ENCODE measurements around the gene GPC5.

Gene GPC5

DNA sequence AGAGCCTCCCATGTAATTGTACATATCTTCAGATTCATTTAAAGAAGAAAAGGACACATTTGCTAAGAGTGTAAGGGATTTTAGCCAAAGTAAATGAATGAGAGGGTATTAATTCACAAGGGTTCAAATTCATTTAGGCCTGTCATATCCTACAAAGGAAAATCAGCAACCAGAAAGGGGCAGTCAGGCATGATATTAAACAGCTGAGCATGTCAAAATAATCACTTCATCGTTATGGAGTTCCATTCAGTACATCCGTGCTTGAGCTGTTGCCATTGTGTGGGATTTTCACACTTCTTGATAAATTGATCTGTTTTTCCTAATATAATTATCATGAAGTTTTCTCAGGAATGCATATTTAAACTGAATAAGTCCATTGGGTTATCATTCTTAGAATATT is 567.1 kb downstream of the GPC5 start:
- Histone ChIP-seq H3K27ac (no peak overlapping the region), H3K4me3 (no peak overlapping the region)
- TF ChIP-seq, protein P1, sequence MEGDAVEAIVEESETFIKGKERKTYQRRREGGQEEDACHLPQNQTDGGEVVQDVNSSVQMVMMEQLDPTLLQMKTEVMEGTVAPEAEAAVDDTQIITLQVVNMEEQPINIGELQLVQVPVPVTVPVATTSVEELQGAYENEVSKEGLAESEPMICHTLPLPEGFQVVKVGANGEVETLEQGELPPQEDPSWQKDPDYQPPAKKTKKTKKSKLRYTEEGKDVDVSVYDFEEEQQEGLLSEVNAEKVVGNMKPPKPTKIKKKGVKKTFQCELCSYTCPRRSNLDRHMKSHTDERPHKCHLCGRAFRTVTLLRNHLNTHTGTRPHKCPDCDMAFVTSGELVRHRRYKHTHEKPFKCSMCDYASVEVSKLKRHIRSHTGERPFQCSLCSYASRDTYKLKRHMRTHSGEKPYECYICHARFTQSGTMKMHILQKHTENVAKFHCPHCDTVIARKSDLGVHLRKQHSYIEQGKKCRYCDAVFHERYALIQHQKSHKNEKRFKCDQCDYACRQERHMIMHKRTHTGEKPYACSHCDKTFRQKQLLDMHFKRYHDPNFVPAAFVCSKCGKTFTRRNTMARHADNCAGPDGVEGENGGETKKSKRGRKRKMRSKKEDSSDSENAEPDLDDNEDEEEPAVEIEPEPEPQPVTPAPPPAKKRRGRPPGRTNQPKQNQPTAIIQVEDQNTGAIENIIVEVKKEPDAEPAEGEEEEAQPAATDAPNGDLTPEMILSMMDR (IDR thresholded peaks at IDR 0.05): no peak
- no peak for DNase-seq (ENCODE audit: low spot score)

DNA sequence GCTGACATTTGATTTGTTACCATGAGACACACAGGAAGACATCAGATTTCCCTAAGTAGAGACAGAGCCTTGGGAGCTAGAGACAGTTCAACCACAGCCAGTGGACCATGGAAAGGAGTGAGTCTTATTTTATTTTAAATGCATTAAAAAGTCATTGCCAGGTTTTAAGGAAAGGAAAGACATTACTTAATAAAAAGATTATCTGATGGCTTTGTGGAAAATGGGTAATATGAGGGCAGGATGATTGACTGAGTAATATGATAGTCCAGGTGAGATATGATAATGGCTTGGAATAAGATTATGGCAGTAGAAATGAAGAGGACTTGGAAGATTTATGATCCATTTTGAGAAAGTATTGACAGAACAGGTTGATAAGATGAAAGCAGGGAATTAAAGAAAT is 580.1 kb downstream of the GPC5 start:
- TF ChIP-seq, protein P1 (IDR thresholded peaks at IDR 0.05): no peak
- Histone ChIP-seq H3K27ac (no peak overlapping the region), H3K4me3 (no peak overlapping the region)
- no peak for DNase-seq (ENCODE audit: low spot score)

DNA sequence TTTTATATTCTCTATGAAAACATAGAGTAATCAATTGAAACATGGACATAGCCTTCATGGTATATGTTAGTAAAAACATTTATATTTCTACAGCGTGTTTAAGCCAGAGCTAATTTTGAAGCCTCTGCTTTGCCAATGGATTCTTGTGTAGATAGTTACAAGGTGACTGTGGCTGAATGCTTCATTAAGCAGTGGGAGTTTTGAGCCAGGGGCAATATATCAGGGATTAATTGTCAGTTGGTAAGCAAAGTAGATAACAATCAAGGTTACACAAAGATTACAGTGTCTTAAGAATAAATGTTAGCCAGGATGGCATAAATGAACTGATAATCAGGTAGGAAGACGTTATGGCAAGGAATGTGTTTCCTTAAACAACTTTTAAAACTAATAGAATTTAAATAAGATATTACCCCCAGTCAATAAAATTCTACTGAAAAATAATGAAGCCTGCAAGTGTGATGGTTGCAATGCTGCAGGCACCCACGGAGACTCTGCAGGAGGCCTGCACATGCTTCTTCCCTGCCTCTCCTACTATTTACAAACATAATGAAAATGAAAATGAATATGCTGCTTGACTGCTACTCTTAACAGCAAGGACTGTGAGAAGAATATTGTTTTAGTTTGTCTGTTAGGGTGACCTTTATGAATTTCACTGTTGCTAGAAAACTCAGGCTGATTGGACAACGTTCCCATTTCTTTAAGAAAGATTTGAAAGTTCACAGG is 588.5 kb downstream of the GPC5 start:
- no peak overlapping the region for H3K4me3 ChIP-seq
- TF ChIP-seq, protein P1 (IDR thresholded peaks at IDR 0.05): no peak
- H3K27ac ChIP-seq: no peak overlapping the region
- DNase-seq (ENCODE audit: low spot score): no peak

DNA sequence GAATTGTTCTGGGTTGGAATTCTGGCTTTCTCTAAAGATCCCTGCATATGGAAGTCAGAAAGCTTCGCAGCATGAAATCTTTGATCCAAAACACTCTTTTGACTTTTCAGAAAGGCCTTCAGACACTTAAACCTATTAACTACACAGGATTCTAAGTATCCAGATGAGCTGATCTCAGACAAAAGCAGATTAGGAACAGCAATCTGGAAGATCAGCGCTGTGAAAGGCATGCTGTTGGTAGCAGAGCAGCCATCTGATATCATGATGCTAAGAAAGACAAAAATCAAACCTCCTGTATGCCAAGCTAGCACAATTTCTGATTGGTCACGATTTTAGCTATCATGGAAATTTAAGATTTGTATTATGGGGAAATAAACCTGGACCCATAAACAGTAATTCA is 589.9 kb downstream of the GPC5 start:
- no peak overlapping the region for H3K4me3 ChIP-seq
- H3K27ac ChIP-seq: no peak overlapping the region
- no peak for DNase-seq (ENCODE audit: low spot score)
- TF ChIP-seq, protein P1 (IDR thresholded peaks at IDR 0.05): no peak

DNA sequence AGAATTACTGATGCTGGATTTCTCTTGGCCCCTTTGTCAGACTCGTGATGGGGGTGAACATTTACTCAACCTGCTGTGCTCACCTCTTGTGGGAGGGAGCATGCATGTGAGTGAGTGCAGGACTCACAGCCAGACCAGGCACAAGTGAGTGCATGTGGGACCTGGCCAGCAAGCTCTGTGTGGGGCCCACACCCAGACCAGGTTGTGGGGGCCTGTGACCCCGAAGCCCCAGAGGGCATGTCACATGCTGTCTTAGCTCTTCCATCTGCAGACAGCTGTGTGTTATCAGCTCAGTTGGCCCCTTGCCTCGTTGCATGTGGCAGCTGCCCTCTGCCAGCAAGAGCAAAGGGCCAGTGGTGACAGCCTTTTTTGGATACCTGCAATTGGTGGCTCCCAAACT is 614.4 kb downstream of the GPC5 start:
- no peak overlapping the region for H3K27ac ChIP-seq
- no peak overlapping the region for H3K4me3 ChIP-seq
- DNase-seq (ENCODE audit: low spot score): no peak
- TF ChIP-seq, protein P1 (IDR thresholded peaks at IDR 0.05): no peak

DNA sequence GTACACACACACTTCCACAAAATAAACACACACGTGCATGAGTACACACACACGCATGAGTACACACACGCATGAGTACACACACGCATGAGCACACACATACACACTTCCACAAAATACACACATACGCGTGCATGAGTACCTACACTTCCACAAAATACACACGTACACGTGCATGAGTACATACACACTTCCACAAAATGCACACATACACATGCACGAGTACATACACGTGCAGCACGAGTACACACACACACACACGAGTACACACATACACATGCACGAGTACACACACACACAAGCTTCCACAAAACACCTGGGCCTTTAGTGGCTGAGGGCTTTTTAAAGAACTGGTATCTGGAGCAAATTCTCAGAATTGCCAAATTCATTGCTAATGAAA is 619.3 kb downstream of the GPC5 start:
- Histone ChIP-seq H3K27ac (no peak overlapping the region), H3K4me3 (no peak overlapping the region)
- TF ChIP-seq, protein P1 (IDR thresholded peaks at IDR 0.05): no peak
- no peak for DNase-seq (ENCODE audit: low spot score)

DNA sequence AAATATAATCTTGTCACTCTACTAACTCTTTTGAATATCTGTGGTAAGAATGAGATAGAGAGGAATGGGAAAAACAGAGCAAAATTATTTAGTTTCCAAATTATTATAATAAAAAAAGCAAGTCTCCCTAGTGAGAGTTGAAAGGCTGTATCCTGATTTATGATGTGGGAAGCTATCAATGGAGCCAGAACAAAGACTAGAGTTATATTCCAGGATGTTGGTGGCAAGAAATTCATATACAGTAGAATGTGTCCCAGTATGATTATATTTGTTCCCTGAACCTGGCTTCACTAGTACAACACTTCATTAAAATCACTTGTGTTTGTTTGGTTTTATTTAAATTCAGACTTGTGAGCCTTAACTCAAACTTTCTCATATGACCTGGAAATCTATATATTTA is 630.3 kb downstream of the GPC5 start:
- TF ChIP-seq, protein P1 (IDR thresholded peaks at IDR 0.05): no peak
- Histone ChIP-seq H3K27ac (no peak overlapping the region), H3K4me3 (no peak overlapping the region)
- DNase-seq (ENCODE audit: low spot score): no peak
